ENCODE measurements around the gene CSTF3. TPM values are rescaled to one million over a fixed set of nuclear protein-coding genes. Genes with fewer than 3 reads are reported as not detected.

Gene CSTF3
- total RNA-seq, 1 donor from 2014 or later = 47.5 TPM

- Histone ChIP-seq H2AFZ (ENCODE audit: low read depth, low read length) (no peak overlapping the region), H3K4me3 (ENCODE audit: insufficient read depth, low read depth, low read length) (no peak overlapping the region), H3K4me1 (ENCODE audit: insufficient read depth, low read length) (peaks cover 3% of the 10 kb centered on the region), H3K9ac (ENCODE audit: low read length) (no peak overlapping the region), H3K4me2 (ENCODE audit: low read length) (no peak overlapping the region), H4K20me1 (ENCODE audit: insufficient read depth, low read length) (peaks cover 5% of the 10 kb centered on the region), H3K27me3 (ENCODE audit: insufficient read depth, low read length) (no peaks in the 10 kb centered on the region), H3K9me3 (ENCODE audit: insufficient read depth, low read depth, low read length) (no peaks in the 10 kb centered on the region), H3K36me3 (ENCODE audit: insufficient read depth, low read length) (peaks cover 8% of the 10 kb centered on the region), H3K27ac (ENCODE audit: low read depth, low read length) (no peak overlapping the region), H3K79me2 (ENCODE audit: insufficient read depth, low read length) (no peaks in the 10 kb centered on the region)
- no peak for DNase-seq (ENCODE audit: low read depth)
- no peak for FAIRE-seq
- no peaks in the 10 kb centered on the region for H3K27me3 Mint-ChIP-seq (ENCODE audit: low read depth, unreplicated experiment)
- H3K9me3 Mint-ChIP-seq (ENCODE audit: unreplicated experiment) = no peaks in the 10 kb centered on the region
- peaks cover 25% of the 10 kb centered on the region for H3K4me1 Mint-ChIP-seq (ENCODE audit: low read depth, unreplicated experiment)
- H3K4me3 Mint-ChIP-seq (ENCODE audit: unreplicated experiment) = no peak overlapping the region
- H3K36me3 Mint-ChIP-seq (ENCODE audit: low read depth, unreplicated experiment) = peaks cover 2% of the 10 kb centered on the region
- no peak overlapping the region for H3K27ac Mint-ChIP-seq (ENCODE audit: unreplicated experiment)
- TF ChIP-seq CTCF (IDR thresholded peaks at IDR 0.05; ENCODE audit: insufficient read depth, low read depth, low read length) (no peak), EZH2 (IDR thresholded peaks at IDR 0.05; ENCODE audit: insufficient read depth, low read length) (no peak)
Measured at GRCh38 chr11:33132510-33132909, 28.8 kb downstream of the CSTF3 start.

GRCh38 chr11:33128739-33129138 is 32.5 kb downstream of the CSTF3 start:
- H3K9me3 Mint-ChIP-seq (ENCODE audit: unreplicated experiment) = no peaks in the 10 kb centered on the region
- no peak overlapping the region for H2AFZ ChIP-seq (ENCODE audit: low read depth, low read length)
- no peaks in the 10 kb centered on the region for H3K4me1 ChIP-seq (ENCODE audit: insufficient read depth, low read length)
- no peak overlapping the region for H3K4me2 ChIP-seq (ENCODE audit: low read length)
- TF ChIP-seq CTCF (IDR thresholded peaks at IDR 0.05; ENCODE audit: insufficient read depth, low read depth, low read length) (no peak), EZH2 (IDR thresholded peaks at IDR 0.05; ENCODE audit: insufficient read depth, low read length) (no peak)
- H3K36me3 ChIP-seq (ENCODE audit: insufficient read depth, low read length) = no peaks in the 10 kb centered on the region
- peaks cover 4% of the 10 kb centered on the region for H3K4me1 Mint-ChIP-seq (ENCODE audit: low read depth, unreplicated experiment)
- H3K79me2 ChIP-seq (ENCODE audit: insufficient read depth, low read length) = no peaks in the 10 kb centered on the region
- peaks cover 5% of the 10 kb centered on the region for H3K36me3 Mint-ChIP-seq (ENCODE audit: low read depth, unreplicated experiment)
- no peaks in the 10 kb centered on the region for H3K27me3 ChIP-seq (ENCODE audit: insufficient read depth, low read length)
- no peaks in the 10 kb centered on the region for H3K27me3 Mint-ChIP-seq (ENCODE audit: low read depth, unreplicated experiment)
- H3K4me3 Mint-ChIP-seq (ENCODE audit: unreplicated experiment) = no peak overlapping the region
- H3K9me3 ChIP-seq (ENCODE audit: insufficient read depth, low read depth, low read length) = no peaks in the 10 kb centered on the region
- no peaks in the 10 kb centered on the region for H4K20me1 ChIP-seq (ENCODE audit: insufficient read depth, low read length)
- H3K27ac Mint-ChIP-seq (ENCODE audit: unreplicated experiment) = no peak overlapping the region
- no peak overlapping the region for H3K27ac ChIP-seq (ENCODE audit: low read depth, low read length)
- H3K4me3 ChIP-seq (ENCODE audit: insufficient read depth, low read depth, low read length) = no peak overlapping the region
- DNase-seq (ENCODE audit: low read depth) (no peak), FAIRE-seq (no peak)
- H3K9ac ChIP-seq (ENCODE audit: low read length) = no peak overlapping the region

GRCh38 chr11:33125611-33126010 is 35.7 kb downstream of the CSTF3 start:
- peaks cover 5% of the 10 kb centered on the region for H3K36me3 Mint-ChIP-seq (ENCODE audit: low read depth, unreplicated experiment)
- H3K4me3 Mint-ChIP-seq (ENCODE audit: unreplicated experiment) = no peak overlapping the region
- Histone ChIP-seq H3K27me3 (ENCODE audit: insufficient read depth, low read length) (no peaks in the 10 kb centered on the region), H3K9me3 (ENCODE audit: insufficient read depth, low read depth, low read length) (no peaks in the 10 kb centered on the region), H3K4me3 (ENCODE audit: insufficient read depth, low read depth, low read length) (no peak overlapping the region), H3K79me2 (ENCODE audit: insufficient read depth, low read length) (no peaks in the 10 kb centered on the region), H3K36me3 (ENCODE audit: insufficient read depth, low read length) (no peaks in the 10 kb centered on the region), H3K4me1 (ENCODE audit: insufficient read depth, low read length) (no peaks in the 10 kb centered on the region), H3K9ac (ENCODE audit: low read length) (no peak overlapping the region), H3K27ac (ENCODE audit: low read depth, low read length) (no peak overlapping the region), H3K4me2 (ENCODE audit: low read length) (no peak overlapping the region), H4K20me1 (ENCODE audit: insufficient read depth, low read length) (no peaks in the 10 kb centered on the region), H2AFZ (ENCODE audit: low read depth, low read length) (no peak overlapping the region)
- no peak overlapping the region for H3K27ac Mint-ChIP-seq (ENCODE audit: unreplicated experiment)
- H3K27me3 Mint-ChIP-seq (ENCODE audit: low read depth, unreplicated experiment) = no peaks in the 10 kb centered on the region
- DNase-seq (ENCODE audit: low read depth) = no peak
- FAIRE-seq = peak; percentile 67
- peaks cover 2% of the 10 kb centered on the region for H3K4me1 Mint-ChIP-seq (ENCODE audit: low read depth, unreplicated experiment)
- no peaks in the 10 kb centered on the region for H3K9me3 Mint-ChIP-seq (ENCODE audit: unreplicated experiment)
- TF ChIP-seq EZH2 (IDR thresholded peaks at IDR 0.05; ENCODE audit: insufficient read depth, low read length) (no peak), CTCF (IDR thresholded peaks at IDR 0.05; ENCODE audit: insufficient read depth, low read depth, low read length) (no peak)
